ENCODE data around the gene TCAP. TPM values are rescaled to one million over a fixed set of nuclear protein-coding genes. Genes with fewer than 3 reads are reported as not detected.

The TCAP gene
- total RNA-seq = under 1 TPM; 0.48 to 0.73 (median 0.66) TPM

- intact Hi-C loops (cut with DNase I; ENCODE audit: low total_unique reads) = loop anchor here (1.0 kb wide), 1 partner anchor 54 kb away; no protein-coding TSS in a partner anchor
- Histone ChIP-seq H3K27me3 (peaks cover 3 to 8% of the 10 kb centered on the region in 2 donors), H3K4me1 (peaks cover 16 to 34% of the 10 kb centered on the region in 2 donors)
Measured at GRCh38 chr17:39664581-39665561, at the start of gene TCAP. Gene TCAP (plus strand): TSS chr17:39665349. CDS start chr17:39665360, 11 bp downstream.

GRCh38 chr17:39615434-39615833 is 49.7 kb upstream of the TCAP start:
- no peak overlapping the region for H3K4me3 ChIP-seq
- H3K27me3 ChIP-seq = peaks cover 0 to 6% of the 10 kb centered on the region in 2 donors
- H3K9me3 ChIP-seq = no peaks in the 10 kb centered on the region
- no peak for DNase-seq (ENCODE audit: low spot score in 2 of 2)
- intact Hi-C loops (cut with DNase I; ENCODE audit: low total_unique reads) = no loop called here
- no peak overlapping the region for H3K27ac ChIP-seq
- TF ChIP-seq POLR2AphosphoS5 (IDR thresholded peaks at IDR 0.05) (no peak), CTCF (IDR thresholded peaks at IDR 0.05) (no peak), POLR2A (IDR thresholded peaks at IDR 0.05) (no peak)
- H3K36me3 ChIP-seq = no peaks in the 10 kb centered on the region
- no peaks in the 10 kb centered on the region for H3K4me1 ChIP-seq

More at GRCh38 chr17:39664581-39665561, at the start of gene TCAP:
- H3K9me3 ChIP-seq = no peaks in the 10 kb centered on the region
- H3K36me3 ChIP-seq = peaks cover 6% of the 10 kb centered on the region
- H3K4me3 ChIP-seq = no peak within 1 kb of the TSS
- peak within 1 kb of the TSS; percentile 68 to 76 for H3K27ac ChIP-seq
- no peak for TF ChIP-seq POLR2A (IDR thresholded peaks at IDR 0.05)
- no peak for TF ChIP-seq CTCF (IDR thresholded peaks at IDR 0.05)
- TF ChIP-seq POLR2AphosphoS5 (IDR thresholded peaks at IDR 0.05) = no peak
- DNase-seq (ENCODE audit: low spot score in 2 of 2) = no peak

- H3K4me1 ChIP-seq = peaks cover 0 to under 1% of the 10 kb centered on the region in 2 donors
- TF ChIP-seq POLR2A (IDR thresholded peaks at IDR 0.05) (no peak), POLR2AphosphoS5 (IDR thresholded peaks at IDR 0.05) (no peak), CTCF (IDR thresholded peaks at IDR 0.05) (no peak)
- peaks cover 0 to 6% of the 10 kb centered on the region in 2 donors for H3K27me3 ChIP-seq
- DNase-seq (ENCODE audit: low spot score in 2 of 2) = no peak
- intact Hi-C loops (cut with DNase I; ENCODE audit: low total_unique reads) = no loop called here
- H3K9me3 ChIP-seq = no peaks in the 10 kb centered on the region
- H3K4me3 ChIP-seq = peak overlapping the region in 1 of 3 donors; percentile 64
- H3K36me3 ChIP-seq = no peaks in the 10 kb centered on the region
- no peak overlapping the region for H3K27ac ChIP-seq
Measured at GRCh38 chr17:39617100-39617445, 48.1 kb upstream of the TCAP start.

GRCh38 chr17:39617446-39618245 is 47.5 kb upstream of the TCAP start:
- Histone ChIP-seq H3K36me3 (no peaks in the 10 kb centered on the region), H3K4me1 (peaks cover 0 to 4% of the 10 kb centered on the region in 2 donors), H3K27me3 (peaks cover 0 to 6% of the 10 kb centered on the region in 2 donors), H3K27ac (peak overlapping the region; percentile 59 to 66), H3K4me3 (peak overlapping the region; percentile 41 to 65 (median 64)), H3K9me3 (no peaks in the 10 kb centered on the region)
- intact Hi-C loops (cut with DNase I; ENCODE audit: low total_unique reads) = no loop called here
- peak; percentile 59 to 74 for DNase-seq (ENCODE audit: low spot score in 2 of 2)
- TF ChIP-seq POLR2A (IDR thresholded peaks at IDR 0.05) (no peak), POLR2AphosphoS5 (IDR thresholded peaks at IDR 0.05) (no peak), CTCF (IDR thresholded peaks at IDR 0.05) (no peak)
